Heart left ventricle (tissue), 16 donors: ENCODE data around the gene ADPRS. TPM values are rescaled to one million over a fixed set of nuclear protein-coding genes. Genes with fewer than 3 reads are reported as not detected.

Source experiments
- ATAC-seq, 4 donors: fragments of 200-7000 bp; cut with Tn5 transposase; one replicate each; pipeline ENCODE4 v1.9.1; 2020 to 2022; ENCODE audit warnings: moderate library complexity in 4 of 4, mild to moderate bottlenecking in 3 of 4, moderate number of reproducible peaks in 1 of 4
- DNase-seq, 5 donors: peaks; one replicate each; pipeline ENCODE4 v3.0.0-alpha.2; 2020
- H3K27ac ChIP-seq, 12 donors: fragments of 200-600 bp; sonication (generic) in 4 of 12; one replicate each; pipeline versions ENCODE4 v1.5.0 to v1.8.0; 2016 to 2022; ENCODE audit warnings: mild to moderate bottlenecking in 2 of 12
- H3K27me3 ChIP-seq, 9 donors: fragments of 200-600 bp; sonication (generic) in 2 of 9; one replicate each; pipeline versions ENCODE4 v1.5.1 to v1.8.0; 2016 to 2022; ENCODE audit warnings: mild to moderate bottlenecking in 3 of 9
- H3K36me3 ChIP-seq, 9 donors: fragments of 200-600 bp; sonication (generic) in 2 of 9; one replicate each; pipeline versions ENCODE4 v1.5.0 to v1.8.0; 2018 to 2022; ENCODE audit warnings: mild to moderate bottlenecking in 2 of 9
- H3K4me1 ChIP-seq, 12 donors: fragments of 200-600 bp; sonication (generic) in 4 of 12; one replicate each; pipeline versions ENCODE4 v1.5.0 to v1.8.0; 2016 to 2022; ENCODE audit warnings: mild to moderate bottlenecking in 3 of 12
- H3K4me3 ChIP-seq, 12 donors: fragments of 200-600 bp; sonication (generic) in 4 of 12; one replicate each; pipeline versions ENCODE4 v1.5.0 to v1.8.0; 2017 to 2022; ENCODE audit warnings: mild to moderate bottlenecking in 9 of 12, moderate library complexity in 4 of 12
- H3K9me3 ChIP-seq, 12 donors: fragments of 200-600 bp; sonication (generic) in 4 of 12; one replicate each; pipeline versions ENCODE4 v1.5.0 to v1.8.0; 2016 to 2022; ENCODE audit warnings: mild to moderate bottlenecking in 1 of 12
- CTCF ChIP-seq, 12 donors: fragments of 200-600 bp; sonication (generic) in 4 of 12; IDR thresholded peaks; one replicate each; pipeline versions ENCODE4 v1.5.0 to v1.8.0; 2018 to 2022; ENCODE audit warnings: antibody characterized with exemption in 12 of 12, mild to moderate bottlenecking in 5 of 12
- POLR2A ChIP-seq, 2 donors: fragments of 450-650 bp; IDR thresholded peaks; one replicate each; pipeline ENCODE4 v1.6.1; 2017; ENCODE audit warnings: antibody characterized with exemption in 2 of 2, mild to moderate bottlenecking in 2 of 2, moderate library complexity in 2 of 2
- WGBS, 4 donors: extraction: QIAGEN DNeasy Blood & Tissue Kit in 2 of 4; methylation state at CpG; one replicate each; pipeline versions ENCODE4 v1.1.5 to v1.1.7; 2013 to 2018; 5-methylcytosine and 5-hydroxymethylcytosine counted together
- intact Hi-C, 10 donors: fragments of 100-400 bp; cut with DNase I; formaldehyde crosslinking; loops; one replicate each; pipeline versions ENCODE4 v1.11.1 to v1.14.2; 2022
- polyA plus RNA-seq, 2 donors: library from polyadenylated mRNA; stranded (reverse); fragments of 200-250 nt; gene quantifications; one replicate each; pipeline ENCODE4 v1.2.3, GENCODE V29; 2013
- total RNA-seq, 9 donors: library from RNA; depleted of rRNA in 2 of 9; stranded (reverse); fragments of >200 nt in 2 of 9; fragmentation: NEBNext Ultra II Directional in 3 of 9; extraction: Animal tissue kit (Norgen Biotek cat#: 25700) in 3 of 9; gene quantifications; one replicate each; pipeline versions ENCODE4 v1.1.0 to v1.2.4, GENCODE V29; 2016 to 2023
- donor health status: ischemic (EF 13 %, LVEDD 7.1; RV severe dilation, severe dysfunction).
- donor health status: healthy with polysubstance abuse.
- donor health status: DM: no; HTN: yes; CAD: no.
- donor health status: DM: no; HTN: no; CAD: no.
- donor health status: ischemic (EF 25% LVEDD 6.9; RV normal size, moderate dysfunction).
- donor health status: ischemic (EF 25% LVEDD 5.7; RV mildly dilated, moderate dysfunction).
- donor health status: healthy.
- donor health status: DM: yes; HTN: yes; CAD: no.
- donor health status: ischemic (EF 35%, LVEDD 5.7; RV mildly dilated, moderate dysfunction).
- donor health status: nonischemic (EF 11% LVEDD 7.7; RV severe dilation, severe dysfunction).
- donor health status: DM: yes; HTN: yes; CAD: no.
- donor health status: PGD.
- donor health status: ischemic (EF 29% LVEDD 5.4; RV normal size, mild dysfunction).
- donor health status: nonischemic (EF 23%, LVEDD 6.1; RV moderate dilation, normal function).

ADPRS gene
- total and polyA plus RNA-seq, 11 donors: 11.3 to 49.0 (median 18.2) TPM

GRCh38 chr1:36107394-36107793 is 18.7 kb downstream of the ADPRS start:
- 82 to 86% (median 83%) methylated on average over 9 of the region's 9 CpGs for WGBS, 4 donors
- intact Hi-C loops: loop anchor here in 1 of 10 donors (10.0 kb wide), 2 partner anchors 77 to 187 kb away; no protein-coding TSS in a partner anchor
- H3K36me3 ChIP-seq: no peaks in the 10 kb centered on the region
- no peaks in the 10 kb centered on the region for H3K4me1 ChIP-seq
- no peak overlapping the region for H3K4me3 ChIP-seq
- no peaks in the 10 kb centered on the region for H3K9me3 ChIP-seq
- no peaks in the 10 kb centered on the region for H3K27me3 ChIP-seq
- DNase-seq (no peak), ATAC-seq (peak in 1 of 4 donors; percentile 20)
- H3K27ac ChIP-seq: no peak overlapping the region
- TF ChIP-seq CTCF (IDR thresholded peaks at IDR 0.05) (no peak), POLR2A (IDR thresholded peaks at IDR 0.05) (no peak)

GRCh38 chr1:36108314-36108713 is 19.6 kb downstream of the ADPRS start:
- Histone ChIP-seq H3K9me3 (no peaks in the 10 kb centered on the region), H3K4me3 (no peak overlapping the region), H3K27ac (no peak overlapping the region), H3K4me1 (no peaks in the 10 kb centered on the region), H3K36me3 (no peaks in the 10 kb centered on the region), H3K27me3 (no peaks in the 10 kb centered on the region)
- WGBS, 4 donors: 82 to 87% (median 85%) methylated on average over 14 of the region's 14 CpGs
- no peak for DNase-seq
- intact Hi-C loops: loop anchor here in 2 of 10 donors (2.0 to 10.0 kb wide), 3 partner anchors 20 to 186 kb away; no protein-coding TSS in a partner anchor
- no peak for ATAC-seq
- TF ChIP-seq CTCF (IDR thresholded peaks at IDR 0.05) (no peak), POLR2A (IDR thresholded peaks at IDR 0.05) (no peak)

- WGBS, 4 donors: 80 to 87% (median 81%) methylated on average over 8 to 11 of the region's 11 CpGs
- intact Hi-C loops: loop anchor here in 2 of 10 donors (2.0 to 10.0 kb wide), 3 partner anchors 20 to 186 kb away; no protein-coding TSS in a partner anchor
Observed at GRCh38 chr1:36109041-36109679, 20.5 kb downstream of the ADPRS start.

More at GRCh38 chr1:36109041-36109679, 20.5 kb downstream of the ADPRS start:
- H3K27ac ChIP-seq: no peak overlapping the region
- no peaks in the 10 kb centered on the region for H3K4me1 ChIP-seq
- no peak for TF ChIP-seq CTCF (IDR thresholded peaks at IDR 0.05)
- no peak for TF ChIP-seq POLR2A (IDR thresholded peaks at IDR 0.05)
- H3K9me3 ChIP-seq: no peaks in the 10 kb centered on the region
- H3K36me3 ChIP-seq: no peaks in the 10 kb centered on the region
- ATAC-seq (no peak), DNase-seq (no peak)
- H3K27me3 ChIP-seq: no peaks in the 10 kb centered on the region
- H3K4me3 ChIP-seq: no peak overlapping the region
